ENCODE results near the gene RYR1.
"Not testable (repeated sequence)": the region's sequence is repeated elsewhere in the genome, so short reads cannot be mapped to it uniquely, and the experiment has no call there.

Gene RYR1

DNA sequence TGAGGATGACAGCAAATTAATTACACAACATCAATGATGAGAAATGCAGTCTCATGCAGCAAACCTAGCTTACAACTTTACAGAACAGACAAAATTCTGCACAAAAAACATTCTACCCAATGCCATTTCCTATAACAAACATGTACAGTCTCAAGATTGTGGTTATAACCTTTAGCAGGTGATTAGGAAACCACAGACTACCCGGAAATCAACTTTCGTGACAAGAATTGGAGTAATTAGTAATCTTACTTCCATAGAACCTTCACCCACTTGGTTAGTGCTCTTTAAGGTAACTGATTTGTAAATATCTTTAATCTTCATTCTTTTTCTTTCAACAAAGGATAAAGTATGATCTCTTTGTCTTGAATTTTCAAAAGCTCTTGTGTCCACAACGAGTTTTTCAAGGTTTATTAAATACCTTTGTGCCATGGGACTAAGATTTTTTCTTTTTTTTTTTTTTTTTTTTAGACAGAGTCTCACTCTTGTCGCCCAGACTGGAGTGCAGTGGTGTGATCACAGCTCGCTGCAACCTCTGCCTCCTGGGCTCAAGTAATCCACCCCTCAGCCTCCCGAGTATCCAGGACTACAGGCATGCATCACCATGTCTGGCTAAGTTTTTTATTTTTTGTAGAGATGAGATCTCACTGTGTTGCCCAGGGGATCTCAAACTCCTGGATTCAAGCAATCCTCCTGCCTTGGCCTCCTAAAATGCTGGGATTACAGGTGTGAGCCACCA, 105.5 kb downstream of the RYR1 start:
- no peak for DNase-seq (ENCODE audit: low spot score)

DNA sequence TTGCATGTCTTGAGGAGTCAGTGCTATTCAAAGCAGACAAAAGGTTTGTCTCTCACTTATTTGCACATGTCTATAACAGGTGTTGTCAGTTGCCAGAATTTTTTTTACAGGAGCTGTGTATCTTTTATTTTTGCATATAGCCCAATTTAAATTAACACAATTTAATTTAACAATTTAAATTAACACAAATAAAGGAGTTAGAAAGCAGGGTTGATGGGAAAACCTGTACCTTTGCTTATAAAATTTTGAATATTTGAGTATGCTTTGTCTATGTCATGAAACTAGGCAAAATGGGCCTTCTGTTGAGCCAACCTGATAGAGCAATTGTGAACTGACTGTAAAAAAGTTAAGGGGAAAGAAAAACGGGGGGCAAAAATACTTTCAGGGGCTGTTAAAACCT, 106.3 kb downstream of the RYR1 start:
- no peak for DNase-seq (ENCODE audit: low spot score)

- no peak for DNase-seq (ENCODE audit: low spot score)
Measured at GRCh38 chr19:38542040-38542439, 108.5 kb downstream of the RYR1 start.

GRCh38 chr19:38543286-38543806, 109.9 kb downstream of the RYR1 start:
- DNase-seq (ENCODE audit: low spot score), result no peak

DNA sequence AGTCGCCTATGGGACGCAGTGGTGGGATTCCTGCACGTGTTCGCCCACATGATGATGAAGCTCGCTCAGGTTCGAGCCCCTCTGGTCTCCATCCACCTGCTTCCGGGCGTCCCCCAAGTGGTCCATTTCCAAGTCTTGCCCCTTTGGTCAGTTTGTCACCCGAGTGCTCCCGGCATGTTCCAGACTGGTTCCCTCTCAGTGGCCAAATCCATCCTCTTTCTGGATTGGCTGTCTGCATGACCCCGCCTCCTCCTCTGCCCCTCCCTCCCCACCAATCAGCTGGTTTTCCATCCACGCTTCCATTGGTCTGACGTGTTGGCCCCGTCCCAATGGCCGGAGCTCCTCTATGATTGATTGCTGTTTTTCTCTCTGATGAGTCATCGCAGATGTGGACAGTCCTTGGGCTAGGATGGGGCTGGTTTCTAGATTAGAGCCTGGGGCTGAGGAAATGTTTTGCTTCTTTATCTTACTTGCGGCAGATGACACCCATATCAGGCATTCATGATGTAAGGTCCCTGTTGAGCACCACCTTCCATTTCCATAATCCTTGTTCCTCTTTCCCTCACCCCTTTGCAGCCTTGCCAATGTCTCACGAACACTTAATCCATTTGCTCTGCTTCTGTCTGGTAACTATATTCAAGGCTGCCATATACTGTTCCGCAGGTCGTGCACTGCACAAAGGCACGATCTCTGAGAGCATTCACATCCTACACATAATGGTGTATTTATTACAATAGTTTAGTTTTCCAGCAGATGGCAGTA, 110.5 kb downstream of the RYR1 start:
- DNase-seq (ENCODE audit: low spot score), result peak; percentile 89

DNA sequence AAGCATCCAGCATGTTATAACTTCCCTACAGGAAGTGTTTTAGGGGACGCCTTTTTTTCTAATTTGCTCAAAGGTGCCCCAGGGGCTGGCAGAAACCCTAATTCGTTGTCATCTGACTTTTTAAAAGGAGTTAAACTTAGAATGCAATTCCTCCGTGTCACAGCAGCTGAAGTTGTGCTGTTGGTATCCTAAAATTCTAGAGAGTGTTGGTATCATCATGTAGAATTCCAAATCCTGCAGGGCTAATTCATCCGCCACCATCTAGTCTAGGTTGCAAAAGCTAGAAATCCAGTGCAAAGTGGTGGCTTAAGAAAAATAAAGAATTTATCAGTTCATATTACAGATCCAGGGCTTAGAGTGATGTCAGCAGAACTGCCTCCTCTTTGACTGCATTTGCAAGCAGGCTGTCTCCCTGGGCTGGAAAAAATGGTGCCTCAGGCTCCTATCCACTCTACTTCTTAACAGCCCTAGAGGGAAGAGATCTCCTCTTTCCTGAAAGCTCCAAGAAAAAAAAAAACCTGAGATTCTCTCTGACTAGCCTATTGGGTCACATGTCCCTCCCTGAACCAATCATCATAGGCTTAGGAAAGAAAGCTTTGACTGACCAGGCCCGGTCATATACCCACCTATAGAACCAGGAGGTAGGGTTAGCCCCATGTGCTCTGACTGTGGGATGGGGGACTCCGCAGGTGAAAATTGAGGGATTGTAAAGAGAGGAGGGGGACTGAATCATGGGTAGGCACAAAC, 111.3 kb downstream of the RYR1 start:
- DNase-seq (ENCODE audit: low spot score), result no peak

GRCh38 chr19:38545596-38545995, 112.1 kb downstream of the RYR1 start:
- DNase-seq (ENCODE audit: low spot score), result no peak

DNA sequence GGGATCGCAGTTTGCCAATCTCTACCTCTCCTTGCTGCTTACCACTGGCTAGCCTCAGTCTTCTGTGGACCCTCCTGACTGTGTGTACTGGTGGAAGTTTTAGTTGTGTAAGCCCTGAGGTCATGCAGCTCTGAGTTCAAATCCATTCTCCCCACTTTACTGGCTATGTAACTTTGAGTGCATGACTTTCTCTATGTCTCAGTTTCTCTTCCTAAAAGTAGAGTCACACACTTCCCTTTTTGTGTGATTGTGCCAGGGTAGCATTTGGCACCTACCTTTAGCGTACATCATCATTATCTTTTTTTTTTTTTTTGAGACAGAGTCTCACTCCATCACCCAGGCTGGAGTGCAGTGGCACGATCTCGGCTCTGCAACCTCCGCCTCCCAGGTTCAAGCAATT, 113.9 kb downstream of the RYR1 start:
- DNase-seq (ENCODE audit: low spot score), result no peak

GRCh38 chr19:38549061-38549460, 115.6 kb downstream of the RYR1 start:
- no peak for DNase-seq (ENCODE audit: low spot score)

DNA sequence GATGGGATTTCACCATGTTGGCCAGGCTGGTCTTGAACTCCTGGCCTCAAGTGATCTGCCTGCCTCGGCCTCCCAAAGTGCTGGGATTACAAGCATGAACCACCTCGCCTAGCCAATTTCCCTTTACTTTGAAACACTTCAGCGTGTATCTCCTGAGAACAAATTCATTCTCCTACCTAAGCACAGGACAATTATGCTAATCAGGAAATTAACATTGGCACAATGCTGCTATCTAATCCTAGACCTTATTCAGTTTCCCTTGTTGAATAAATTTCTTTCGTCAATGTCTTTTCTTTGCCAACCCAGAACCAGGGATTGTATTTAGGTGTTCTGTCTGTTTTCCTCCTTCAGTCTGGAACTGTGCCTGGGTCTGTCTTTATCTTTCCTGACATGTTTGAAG, 116.5 kb downstream of the RYR1 start:
- no peak for DNase-seq (ENCODE audit: low spot score)

GRCh38 chr19:38550376-38550775, 116.9 kb downstream of the RYR1 start:
- DNase-seq (ENCODE audit: low spot score), result no peak

DNA sequence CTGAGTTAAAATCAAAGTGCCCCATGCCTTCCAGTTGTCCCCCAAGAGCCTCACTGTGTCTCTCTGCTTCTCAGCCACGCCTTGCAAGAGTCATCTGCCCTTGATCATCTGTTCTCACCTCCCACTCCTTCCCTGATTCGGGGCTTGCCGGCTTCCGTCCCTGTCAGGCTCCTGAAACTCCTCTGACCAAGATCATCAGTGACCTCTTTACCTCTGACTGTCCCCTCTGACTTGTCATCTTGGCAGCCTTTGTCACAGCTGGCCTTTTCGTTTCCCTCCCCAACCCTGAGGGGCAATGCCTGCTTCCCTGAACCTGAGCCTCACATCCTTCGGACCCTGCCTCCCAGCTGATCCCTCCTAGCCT, 117.9 kb downstream of the RYR1 start:
- DNase-seq (ENCODE audit: low spot score), result no peak

DNA sequence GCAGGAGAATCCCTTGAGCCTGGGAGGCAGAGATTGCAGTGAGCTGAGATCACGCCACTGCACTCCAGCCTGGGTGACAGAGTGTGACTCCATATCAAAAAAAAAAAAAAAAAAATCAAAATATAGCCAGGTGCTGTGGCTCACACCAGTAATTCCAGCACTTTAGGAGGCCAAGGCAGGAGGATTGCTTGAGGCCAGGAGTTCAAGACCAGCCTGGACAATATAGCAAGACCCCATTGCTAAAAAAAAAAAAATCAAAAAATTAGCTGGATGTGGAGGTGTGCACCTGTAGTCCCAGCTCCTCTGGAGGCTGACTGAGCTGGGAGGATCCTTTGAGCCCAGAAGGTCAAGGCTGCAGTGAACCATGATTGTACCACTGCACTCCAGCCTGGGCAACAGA, 119.7 kb downstream of the RYR1 start:
- DNase-seq (ENCODE audit: low spot score), result not testable (repeated sequence)

DNA sequence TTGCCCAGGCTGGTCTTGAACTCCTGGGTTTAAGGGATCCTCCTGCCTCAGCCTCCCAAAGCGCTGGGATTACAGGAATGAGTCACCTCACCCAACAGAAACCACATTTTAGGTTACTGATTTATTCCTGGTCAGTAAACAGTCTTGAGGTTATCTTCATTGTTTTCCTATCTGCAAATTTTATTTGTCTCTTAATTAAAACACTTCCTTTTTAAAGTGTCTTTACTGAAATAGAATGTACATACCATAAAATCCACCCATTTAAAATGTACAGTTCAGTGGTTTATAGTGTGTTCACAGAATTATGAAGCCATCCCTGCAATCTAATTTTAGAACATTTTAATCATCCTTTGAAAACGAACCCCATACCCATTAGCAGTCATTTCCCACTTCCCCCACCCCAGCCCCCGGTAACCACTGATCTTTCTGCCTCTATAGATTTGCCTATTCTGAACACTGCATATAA, 121.2 kb downstream of the RYR1 start:
- DNase-seq (ENCODE audit: low spot score), result no peak

DNA sequence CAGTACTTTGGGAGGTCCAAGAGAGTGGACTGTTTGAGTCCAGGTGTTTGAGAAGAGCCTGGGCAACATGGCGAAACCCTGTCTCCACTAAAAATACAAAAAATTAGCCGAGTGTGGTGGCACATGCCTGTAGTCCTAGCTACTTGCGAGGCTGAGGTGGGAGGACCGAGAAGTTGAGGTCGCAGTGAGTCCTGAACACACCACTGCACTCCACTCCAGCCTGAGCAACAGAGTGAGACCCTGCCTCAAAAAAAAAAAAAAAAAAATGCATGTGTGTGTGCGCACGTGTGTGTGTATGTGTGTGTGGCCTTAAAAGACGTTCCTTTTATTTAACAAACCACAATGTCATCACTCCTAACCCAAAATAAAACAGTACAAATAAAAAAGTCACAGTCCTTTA, 121.7 kb downstream of the RYR1 start:
- DNase-seq (ENCODE audit: low spot score), result no peak

DNA sequence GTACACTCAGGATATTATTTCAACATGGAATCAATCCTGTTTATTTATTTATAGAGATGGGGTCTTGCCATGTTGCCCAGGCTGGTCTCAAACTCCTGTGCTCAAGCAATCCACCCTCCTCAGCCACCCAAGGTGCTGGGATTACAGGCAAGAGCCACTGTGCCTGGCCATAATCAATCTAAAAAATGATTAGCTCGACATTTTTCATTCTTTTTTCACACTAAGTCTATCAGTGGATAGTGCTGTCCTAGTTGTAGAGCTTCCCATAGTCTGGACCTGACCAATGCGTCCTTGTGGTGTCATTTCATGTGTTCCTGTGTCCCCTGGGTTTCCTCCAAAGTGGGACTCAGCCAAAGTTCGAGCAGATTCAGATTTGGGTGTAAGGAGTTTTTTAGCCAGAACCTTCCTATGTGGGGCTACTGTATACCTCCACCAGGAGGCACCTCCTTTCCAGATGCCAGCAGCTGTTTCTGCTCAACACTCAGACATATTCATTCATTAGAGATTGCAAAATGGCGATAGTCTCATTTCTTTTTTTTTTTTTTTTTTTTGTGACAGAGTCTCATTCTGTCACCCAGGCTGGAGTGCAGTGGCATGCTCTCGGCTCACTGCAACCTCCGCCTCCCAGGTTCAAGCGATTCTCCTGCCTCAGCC, 123.2 kb downstream of the RYR1 start:
- no peak for DNase-seq (ENCODE audit: low spot score)

DNA sequence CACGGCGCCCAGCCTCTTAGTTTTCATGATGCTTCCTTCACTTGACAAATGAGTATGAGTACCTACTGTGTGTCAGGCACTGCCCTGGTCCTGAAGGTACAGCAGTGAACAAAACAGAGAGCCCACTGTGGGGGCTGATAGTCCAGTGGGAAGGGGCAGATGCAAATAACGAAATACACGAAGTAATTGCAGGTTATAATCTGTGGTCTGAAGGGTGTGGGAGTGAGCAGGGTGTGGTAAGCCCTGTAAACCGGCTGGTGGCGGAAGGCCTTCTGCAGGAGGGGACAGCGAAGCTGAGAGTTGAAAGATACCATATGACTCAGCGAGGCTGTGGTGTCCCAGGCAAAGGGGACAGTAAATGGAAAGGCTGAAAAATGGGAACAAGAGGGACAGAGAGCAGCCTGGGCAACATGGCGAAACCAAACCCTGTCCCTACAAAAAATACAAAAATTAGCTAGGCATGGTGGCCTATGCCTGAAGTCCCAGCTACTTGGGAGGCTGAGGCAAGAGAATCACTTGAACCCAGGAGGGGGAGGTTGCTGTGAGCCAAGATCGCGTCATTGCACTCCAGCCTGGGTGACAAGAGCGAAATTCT, 123.8 kb downstream of the RYR1 start:
- DNase-seq (ENCODE audit: low spot score), result no peak

DNA sequence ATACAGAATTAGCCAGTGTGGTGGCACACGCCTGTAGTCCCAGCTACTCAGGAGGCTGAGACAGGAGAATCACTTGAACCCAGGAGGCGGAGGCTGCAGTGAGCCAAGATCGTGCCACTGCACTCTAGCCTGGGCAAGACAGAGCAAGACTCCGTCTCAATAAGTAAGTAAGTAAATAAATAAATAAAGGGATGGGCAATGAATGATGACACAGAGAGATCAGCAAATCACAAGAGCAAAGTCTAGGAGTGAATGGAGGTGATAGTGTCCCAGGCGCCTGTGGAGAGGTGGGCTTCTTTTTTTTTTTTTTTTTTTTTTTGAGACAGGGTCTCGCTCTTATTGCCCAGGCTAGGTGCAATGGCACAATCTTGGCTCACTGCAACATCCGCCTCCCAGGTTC, 125.4 kb downstream of the RYR1 start:
- not testable (repeated sequence) for DNase-seq (ENCODE audit: low spot score)

DNA sequence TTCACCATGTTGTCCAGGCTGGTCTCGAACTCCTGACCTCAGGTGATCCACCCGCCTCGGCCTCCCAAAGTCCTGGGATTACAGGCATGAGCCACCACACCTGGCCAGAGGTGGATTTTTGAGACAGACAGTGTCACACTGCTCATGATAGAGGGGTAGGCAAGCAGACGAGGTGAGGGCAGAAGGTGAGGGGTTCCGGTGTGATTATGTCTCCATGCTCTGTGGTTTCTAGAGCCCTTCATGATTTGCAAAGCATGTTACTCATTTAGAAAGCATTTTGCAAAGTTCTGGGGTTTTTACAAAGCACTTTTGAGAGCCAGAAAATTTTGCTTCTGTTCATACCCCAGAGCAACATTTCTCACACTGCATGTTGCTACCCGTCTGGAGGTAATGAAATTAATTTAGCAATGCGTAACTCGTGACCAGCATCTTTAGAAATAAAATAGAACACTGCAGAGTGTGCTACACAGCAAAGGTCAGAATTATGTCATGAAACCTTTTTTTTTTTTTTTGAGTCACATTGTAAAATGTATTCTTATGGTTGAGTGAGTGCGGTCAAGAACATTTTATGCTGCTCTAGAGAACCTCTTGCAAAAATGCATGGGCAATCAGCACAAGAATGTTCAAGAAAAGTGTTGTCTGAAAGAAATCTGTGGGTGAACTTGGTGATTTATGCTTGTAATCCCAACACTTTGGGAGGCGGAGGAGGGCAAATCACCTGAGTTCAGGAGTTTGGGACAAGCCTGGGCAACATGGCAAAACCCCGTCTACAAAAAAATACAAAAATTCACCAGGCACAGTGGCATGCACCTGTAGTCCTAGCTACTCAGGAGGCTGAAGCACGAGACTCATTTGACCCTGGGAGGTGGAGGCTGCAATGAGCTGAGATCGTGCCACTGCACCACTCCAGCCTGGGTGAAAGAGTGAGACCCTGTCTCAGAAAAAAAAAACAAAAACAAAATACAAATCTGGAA, 126.2 kb downstream of the RYR1 start:
- DNase-seq (ENCODE audit: low spot score), result no peak

DNA sequence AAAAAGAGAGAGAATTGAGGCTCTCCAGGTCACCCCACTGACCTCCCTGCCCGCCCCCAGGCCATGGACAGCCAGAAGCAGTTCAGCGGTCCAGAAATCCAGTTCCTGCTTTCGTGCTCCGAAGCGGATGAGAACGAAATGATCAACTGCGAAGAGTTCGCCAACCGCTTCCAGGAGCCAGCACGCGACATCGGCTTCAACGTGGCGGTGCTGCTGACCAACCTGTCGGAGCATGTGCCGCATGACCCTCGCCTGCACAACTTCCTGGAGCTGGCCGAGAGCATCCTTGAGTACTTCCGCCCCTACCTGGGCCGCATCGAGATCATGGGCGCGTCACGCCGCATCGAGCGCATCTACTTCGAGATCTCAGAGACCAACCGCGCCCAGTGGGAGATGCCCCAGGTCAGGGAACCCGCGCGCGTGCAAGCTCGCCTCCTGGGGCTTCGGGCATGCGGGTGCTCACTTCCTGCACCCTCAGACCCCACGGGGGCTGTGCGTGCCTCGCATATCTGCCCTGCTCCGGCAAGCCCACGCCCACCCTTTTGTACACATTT, 127.6 kb downstream of the RYR1 start:
- DNase-seq (ENCODE audit: low spot score), result no peak

Measured in RKO (cell line).